ENCODE results near the gene BAX. TPM values are rescaled to one million over a fixed set of nuclear protein-coding genes. Genes with fewer than 3 reads are reported as not detected.

BAX gene
- total RNA-seq, 1 donor from 2014 or later: 141 TPM

GRCh38 chr19:48950830-48951519 is 3.7 kb upstream of the BAX start:
- H3K36me3 Mint-ChIP-seq (ENCODE audit: insufficient read depth): no peaks in the 10 kb centered on the region
- no peaks in the 10 kb centered on the region for H3K27me3 Mint-ChIP-seq
- TF ChIP-seq CTCF (IDR thresholded peaks at IDR 0.05; ENCODE audit: unreplicated experiment): no peak
- peaks cover 7% of the 10 kb centered on the region for H3K4me1 Mint-ChIP-seq (ENCODE audit: low read depth)
- H3K9me3 Mint-ChIP-seq (ENCODE audit: low read depth): no peaks in the 10 kb centered on the region
- no peak overlapping the region for H3K27ac Mint-ChIP-seq
- no peak for DNase-seq (ENCODE audit: low spot score, unreplicated experiment)
- H3K4me3 Mint-ChIP-seq (ENCODE audit: low read depth): no peak overlapping the region

GRCh38 chr19:48953141-48953540 is 1.5 kb upstream of the BAX start:
- TF ChIP-seq CTCF (IDR thresholded peaks at IDR 0.05; ENCODE audit: unreplicated experiment): no peak
- H3K4me1 Mint-ChIP-seq (ENCODE audit: low read depth): peaks cover 12% of the 10 kb centered on the region
- peak overlapping the region; percentile 7 for H3K4me3 Mint-ChIP-seq (ENCODE audit: low read depth)
- peaks cover 10% of the 10 kb centered on the region for H3K36me3 Mint-ChIP-seq (ENCODE audit: insufficient read depth)
- no peak for DNase-seq (ENCODE audit: low spot score, unreplicated experiment)
- no peaks in the 10 kb centered on the region for H3K9me3 Mint-ChIP-seq (ENCODE audit: low read depth)
- no peaks in the 10 kb centered on the region for H3K27me3 Mint-ChIP-seq
- no peak overlapping the region for H3K27ac Mint-ChIP-seq

GRCh38 chr19:48953990-48954594 is 583 bp upstream of the BAX start:
- no peak for DNase-seq (ENCODE audit: low spot score, unreplicated experiment)
- H3K36me3 Mint-ChIP-seq (ENCODE audit: insufficient read depth): peaks cover 10% of the 10 kb centered on the region
- H3K27me3 Mint-ChIP-seq: no peaks in the 10 kb centered on the region
- peak overlapping the region; percentile 64 for H3K4me3 Mint-ChIP-seq (ENCODE audit: low read depth)
- H3K9me3 Mint-ChIP-seq (ENCODE audit: low read depth): no peaks in the 10 kb centered on the region
- TF ChIP-seq CTCF (IDR thresholded peaks at IDR 0.05; ENCODE audit: unreplicated experiment): no peak
- peaks cover 12% of the 10 kb centered on the region for H3K4me1 Mint-ChIP-seq (ENCODE audit: low read depth)
- peak overlapping the region; percentile 78 for H3K27ac Mint-ChIP-seq

DNA sequence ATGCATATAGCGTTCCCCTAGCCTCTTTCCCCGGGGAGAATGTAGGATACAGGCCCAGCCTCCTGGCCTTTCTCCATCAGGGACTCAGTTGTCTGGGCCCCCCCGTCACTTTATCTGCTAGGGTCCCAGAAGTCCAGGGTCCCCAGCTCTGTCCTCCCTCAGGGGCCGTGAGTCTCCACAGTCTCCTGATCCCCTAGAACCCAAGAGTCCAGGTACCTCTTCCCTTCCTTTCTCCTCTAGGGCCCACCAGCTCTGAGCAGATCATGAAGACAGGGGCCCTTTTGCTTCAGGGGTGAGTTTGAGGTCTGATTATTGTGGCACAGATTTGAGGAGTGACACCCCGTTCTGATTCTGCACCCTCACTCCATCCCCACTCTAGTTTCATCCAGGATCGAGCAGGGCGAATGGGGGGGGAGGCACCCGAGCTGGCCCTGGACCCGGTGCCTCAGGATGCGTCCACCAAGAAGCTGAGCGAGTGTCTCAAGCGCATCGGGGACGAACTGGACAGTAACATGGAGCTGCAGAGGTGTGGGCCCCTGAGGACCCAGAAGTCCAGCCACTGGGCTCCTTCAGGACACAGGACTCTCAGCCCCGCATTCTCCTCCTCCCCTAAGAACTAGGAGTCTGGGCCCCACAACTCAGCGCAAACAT is 758 bp downstream of the BAX start:
- Mint-ChIP-seq H3K36me3 (ENCODE audit: insufficient read depth) (peaks cover 10% of the 10 kb centered on the region), H3K9me3 (ENCODE audit: low read depth) (no peaks in the 10 kb centered on the region), H3K4me3 (ENCODE audit: low read depth) (peak overlapping the region; percentile 64), H3K27ac (peak overlapping the region; percentile 77), H3K4me1 (ENCODE audit: low read depth) (peaks cover 12% of the 10 kb centered on the region), H3K27me3 (no peaks in the 10 kb centered on the region)
- no peak for TF ChIP-seq CTCF (IDR thresholded peaks at IDR 0.05; ENCODE audit: unreplicated experiment)
- DNase-seq (ENCODE audit: low spot score, unreplicated experiment): no peak

- H3K9me3 Mint-ChIP-seq (ENCODE audit: low read depth): no peaks in the 10 kb centered on the region
- DNase-seq (ENCODE audit: low spot score, unreplicated experiment): no peak
- peaks cover 28% of the 10 kb centered on the region for H3K4me1 Mint-ChIP-seq (ENCODE audit: low read depth)
- no peaks in the 10 kb centered on the region for H3K27me3 Mint-ChIP-seq
- H3K36me3 Mint-ChIP-seq (ENCODE audit: insufficient read depth): peaks cover 15% of the 10 kb centered on the region
- no peak overlapping the region for H3K27ac Mint-ChIP-seq
- no peak overlapping the region for H3K4me3 Mint-ChIP-seq (ENCODE audit: low read depth)
- TF ChIP-seq CTCF (IDR thresholded peaks at IDR 0.05; ENCODE audit: unreplicated experiment): no peak
These were observed 3.3 kb downstream of the BAX start for GRCh38 chr19:48958006-48958405.
